ENCODE measurements around the gene SPATA19. TPM values are rescaled to one million over a fixed set of nuclear protein-coding genes. Genes with fewer than 3 reads are reported as not detected.

The SPATA19 gene
- total RNA-seq, 1 donor from 2014 or later: not detected

DNA sequence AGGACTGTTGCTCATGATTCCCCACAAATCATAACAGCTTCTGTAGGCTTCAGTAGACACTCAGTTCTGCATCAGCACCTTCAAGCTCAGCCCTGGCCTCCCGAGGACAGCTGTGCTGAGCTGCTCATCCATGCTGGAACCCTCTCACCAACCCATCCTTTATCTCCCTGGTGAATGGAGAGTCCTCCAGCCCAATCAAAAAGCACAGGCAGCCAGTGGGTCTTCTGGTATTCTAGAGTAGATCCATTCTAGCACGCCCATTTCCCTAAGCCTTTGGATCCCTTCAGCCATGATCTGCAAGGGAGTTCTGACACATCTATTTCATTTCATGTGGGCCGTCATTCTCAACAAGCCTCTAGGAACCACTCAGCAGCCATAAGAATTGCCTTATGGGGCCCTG, 44.6 kb upstream of the SPATA19 start:
- peak; percentile 52 to 67 for DNase-seq (ENCODE audit: extremely low spot score in 2 of 2)
- H3K9me3 ChIP-seq: no peaks in the 10 kb centered on the region
- no peak overlapping the region for H3K4me3 ChIP-seq
- no peak overlapping the region for H3K27ac ChIP-seq
- TF ChIP-seq POLR2A (IDR thresholded peaks at IDR 0.05) (no peak), POLR2AphosphoS5 (IDR thresholded peaks at IDR 0.05; ENCODE audit: insufficient read depth in 1 of 2, low read depth in 1 of 2) (no peak)
- TF ChIP-seq, protein P1, sequence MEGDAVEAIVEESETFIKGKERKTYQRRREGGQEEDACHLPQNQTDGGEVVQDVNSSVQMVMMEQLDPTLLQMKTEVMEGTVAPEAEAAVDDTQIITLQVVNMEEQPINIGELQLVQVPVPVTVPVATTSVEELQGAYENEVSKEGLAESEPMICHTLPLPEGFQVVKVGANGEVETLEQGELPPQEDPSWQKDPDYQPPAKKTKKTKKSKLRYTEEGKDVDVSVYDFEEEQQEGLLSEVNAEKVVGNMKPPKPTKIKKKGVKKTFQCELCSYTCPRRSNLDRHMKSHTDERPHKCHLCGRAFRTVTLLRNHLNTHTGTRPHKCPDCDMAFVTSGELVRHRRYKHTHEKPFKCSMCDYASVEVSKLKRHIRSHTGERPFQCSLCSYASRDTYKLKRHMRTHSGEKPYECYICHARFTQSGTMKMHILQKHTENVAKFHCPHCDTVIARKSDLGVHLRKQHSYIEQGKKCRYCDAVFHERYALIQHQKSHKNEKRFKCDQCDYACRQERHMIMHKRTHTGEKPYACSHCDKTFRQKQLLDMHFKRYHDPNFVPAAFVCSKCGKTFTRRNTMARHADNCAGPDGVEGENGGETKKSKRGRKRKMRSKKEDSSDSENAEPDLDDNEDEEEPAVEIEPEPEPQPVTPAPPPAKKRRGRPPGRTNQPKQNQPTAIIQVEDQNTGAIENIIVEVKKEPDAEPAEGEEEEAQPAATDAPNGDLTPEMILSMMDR (IDR thresholded peaks at IDR 0.05): no peak
- H3K4me1 ChIP-seq: no peaks in the 10 kb centered on the region
- H3K36me3 ChIP-seq: no peaks in the 10 kb centered on the region
- H3K27me3 ChIP-seq: no peaks in the 10 kb centered on the region
- intact Hi-C loops (cut with DNase I): no loop called here

DNA sequence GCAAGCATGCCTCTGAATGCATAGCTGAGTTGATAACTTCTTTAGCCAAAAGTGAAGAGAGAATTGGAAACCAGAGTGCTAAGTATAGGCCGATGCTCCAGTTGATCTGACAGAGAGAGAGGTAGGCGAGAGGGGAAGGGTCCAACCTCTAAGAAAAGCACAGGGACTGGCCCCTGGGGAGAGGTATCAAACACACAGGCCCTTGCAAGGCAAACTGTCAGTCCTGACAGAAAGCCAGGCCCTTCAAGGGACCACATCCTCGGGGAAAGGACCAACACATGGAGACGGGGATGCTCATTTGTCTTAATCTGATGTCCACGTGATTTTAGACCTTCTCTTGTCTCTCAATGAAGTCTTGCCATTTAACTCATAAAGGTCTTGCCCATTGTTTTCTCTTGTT, 43.9 kb upstream of the SPATA19 start:
- Histone ChIP-seq H3K27ac (no peak overlapping the region), H3K36me3 (no peaks in the 10 kb centered on the region), H3K27me3 (no peaks in the 10 kb centered on the region), H3K4me1 (no peaks in the 10 kb centered on the region), H3K4me3 (no peak overlapping the region), H3K9me3 (no peaks in the 10 kb centered on the region)
- peak; percentile 40 to 77 for DNase-seq (ENCODE audit: extremely low spot score in 2 of 2)
- intact Hi-C loops (cut with DNase I): no loop called here
- TF ChIP-seq POLR2AphosphoS5 (IDR thresholded peaks at IDR 0.05; ENCODE audit: insufficient read depth in 1 of 2, low read depth in 1 of 2) (no peak), POLR2A (IDR thresholded peaks at IDR 0.05) (no peak)
- TF ChIP-seq, protein P1 (IDR thresholded peaks at IDR 0.05): no peak

DNA sequence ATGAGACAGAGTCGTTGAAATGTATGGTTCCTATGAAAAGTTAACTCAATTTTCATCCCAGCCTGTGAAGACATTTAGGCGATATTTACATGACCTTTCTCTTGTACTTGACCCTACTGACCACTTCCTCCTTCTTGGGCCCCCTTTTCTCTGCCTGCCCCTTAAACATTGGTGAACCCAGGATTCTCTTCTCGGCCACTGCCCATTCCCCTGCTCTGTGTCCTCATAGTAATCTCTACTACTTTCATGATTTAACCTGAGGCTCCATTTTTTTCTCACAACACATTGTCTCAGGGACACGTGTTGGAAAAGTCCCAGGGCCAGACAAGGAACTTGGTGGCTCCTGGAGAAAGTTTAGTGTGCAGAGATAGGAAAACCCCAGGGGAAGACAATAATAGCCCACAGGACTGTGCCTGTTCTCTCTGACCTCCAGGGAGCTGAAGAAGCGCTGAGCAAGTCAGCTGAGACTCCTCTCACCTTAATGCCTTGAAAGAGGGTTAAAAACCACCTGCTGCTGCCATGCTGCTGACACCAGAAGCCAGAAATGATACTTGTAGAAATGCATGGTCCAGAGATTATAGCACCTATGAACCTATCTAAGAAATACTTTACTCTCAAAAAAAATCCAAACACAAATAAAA, 42.5 kb upstream of the SPATA19 start:
- H3K27ac ChIP-seq: no peak overlapping the region
- H3K27me3 ChIP-seq: no peaks in the 10 kb centered on the region
- DNase-seq (ENCODE audit: extremely low spot score in 2 of 2): peak in 1 of 2 donors; percentile 42
- no peaks in the 10 kb centered on the region for H3K9me3 ChIP-seq
- no peaks in the 10 kb centered on the region for H3K36me3 ChIP-seq
- TF ChIP-seq POLR2AphosphoS5 (IDR thresholded peaks at IDR 0.05; ENCODE audit: insufficient read depth in 1 of 2, low read depth in 1 of 2) (no peak), POLR2A (IDR thresholded peaks at IDR 0.05) (no peak)
- TF ChIP-seq, protein P1 (IDR thresholded peaks at IDR 0.05): no peak
- no peak overlapping the region for H3K4me3 ChIP-seq
- intact Hi-C loops (cut with DNase I): no loop called here
- no peaks in the 10 kb centered on the region for H3K4me1 ChIP-seq

DNA sequence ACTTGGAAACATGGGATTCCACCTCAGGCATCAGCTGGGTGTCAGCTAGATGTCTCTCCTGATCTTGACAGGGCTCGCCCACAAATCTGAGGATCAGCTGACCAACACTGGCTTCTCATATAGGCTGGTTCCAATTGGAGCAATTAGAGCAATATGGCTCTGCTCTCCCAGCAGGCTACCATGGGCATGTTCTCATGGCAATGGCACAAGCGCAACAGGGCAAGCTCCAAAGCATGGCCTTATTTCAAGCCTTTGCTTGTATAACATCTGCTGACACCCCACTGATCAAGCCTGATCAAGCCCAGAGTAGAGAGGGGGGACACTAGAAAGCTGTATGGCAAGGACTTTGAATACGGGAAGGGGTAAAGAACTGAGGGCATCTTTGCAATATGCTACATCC, 40.7 kb upstream of the SPATA19 start:
- intact Hi-C loops (cut with DNase I): no loop called here
- H3K4me1 ChIP-seq: no peaks in the 10 kb centered on the region
- no peak overlapping the region for H3K4me3 ChIP-seq
- H3K27me3 ChIP-seq: no peaks in the 10 kb centered on the region
- no peaks in the 10 kb centered on the region for H3K9me3 ChIP-seq
- H3K27ac ChIP-seq: no peak overlapping the region
- DNase-seq (ENCODE audit: extremely low spot score in 2 of 2): peak; percentile 69 to 79
- TF ChIP-seq, protein P1 (IDR thresholded peaks at IDR 0.05): no peak
- TF ChIP-seq POLR2AphosphoS5 (IDR thresholded peaks at IDR 0.05; ENCODE audit: insufficient read depth in 1 of 2, low read depth in 1 of 2) (no peak), POLR2A (IDR thresholded peaks at IDR 0.05) (no peak)
- H3K36me3 ChIP-seq: no peaks in the 10 kb centered on the region

DNA sequence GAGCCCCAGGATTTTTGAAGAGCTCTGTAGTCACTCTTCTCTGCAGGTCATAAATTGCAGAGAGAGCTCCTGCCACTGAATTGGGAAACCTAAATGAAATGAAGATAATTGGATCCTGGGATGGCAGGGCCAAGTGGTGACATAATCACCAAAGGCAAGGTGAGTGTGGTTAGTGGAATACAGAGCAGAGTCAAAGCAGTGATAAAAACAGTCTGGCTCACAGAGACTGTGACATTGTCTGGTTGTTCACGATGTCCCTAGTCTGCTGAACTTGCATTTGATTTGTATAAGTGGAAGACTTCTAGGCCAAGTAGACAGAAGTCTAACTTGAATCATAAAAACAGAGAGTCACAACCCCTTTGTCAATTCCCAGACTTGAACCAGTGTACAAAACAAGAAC, 26.8 kb upstream of the SPATA19 start:
- Histone ChIP-seq H3K36me3 (no peaks in the 10 kb centered on the region), H3K27ac (no peak overlapping the region), H3K27me3 (no peaks in the 10 kb centered on the region), H3K4me3 (no peak overlapping the region), H3K9me3 (no peaks in the 10 kb centered on the region), H3K4me1 (no peaks in the 10 kb centered on the region)
- no peak for DNase-seq (ENCODE audit: extremely low spot score in 2 of 2)
- intact Hi-C loops (cut with DNase I): no loop called here
- TF ChIP-seq POLR2A (IDR thresholded peaks at IDR 0.05): no peak
- TF ChIP-seq, protein P1 (IDR thresholded peaks at IDR 0.05): no peak
- no peak for TF ChIP-seq POLR2AphosphoS5 (IDR thresholded peaks at IDR 0.05; ENCODE audit: insufficient read depth in 1 of 2, low read depth in 1 of 2)
